NCI-H2107 treated with DMSO at 0.1 percent for 48 hours (cell line): ENCODE data around the gene VOPP1.
"Not testable (repeated sequence)": the region's sequence is repeated elsewhere in the genome, so short reads cannot be mapped to it uniquely, and the experiment has no call there.

ENCODE experiments used
- DNase-seq: peaks from one replicate; lab custom pipeline; 2025; ENCODE audit not compliant: unreplicated experiment; lab: John Stamatoyannopoulos, UW

Gene VOPP1

DNA sequence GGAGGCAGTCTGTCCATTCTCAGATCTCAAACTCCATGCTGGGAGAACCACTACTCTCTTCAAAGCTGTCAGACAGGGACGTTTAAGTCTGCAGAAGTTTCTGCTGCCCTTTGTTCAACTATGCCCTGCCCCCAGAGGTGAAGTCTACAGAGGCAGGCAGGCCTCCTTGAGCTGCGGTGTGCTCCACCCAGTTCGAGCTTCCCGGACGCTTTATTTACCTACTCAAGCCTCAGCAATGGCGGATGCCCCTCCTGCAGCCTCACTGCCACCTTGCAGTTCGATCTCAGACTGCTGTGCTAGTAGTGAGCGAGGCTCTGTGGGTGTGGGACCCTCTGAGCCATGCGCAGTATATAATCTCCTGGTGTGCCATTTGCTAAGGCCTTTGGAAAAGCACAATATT, 10.4 kb upstream of the VOPP1 start:
- DNase-seq, result not testable (repeated sequence)

DNA sequence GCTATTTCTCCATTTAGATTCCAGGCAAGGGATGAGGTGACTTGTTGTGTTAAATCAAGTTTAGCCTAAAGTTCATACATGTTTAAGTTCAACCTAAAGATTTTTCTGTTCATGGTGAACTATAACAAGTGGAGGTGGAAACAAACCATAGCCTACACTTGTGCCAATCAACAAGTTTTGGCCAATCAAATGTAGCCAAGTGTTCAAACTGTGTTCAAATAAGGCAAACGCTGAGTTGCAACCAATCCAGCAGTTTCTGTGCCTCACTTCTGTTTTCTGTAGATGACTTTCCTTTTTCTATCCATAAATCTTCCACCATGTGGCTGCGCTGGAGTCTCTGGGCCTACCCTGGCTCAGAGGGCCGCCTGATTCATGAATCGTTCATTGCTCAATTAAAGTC, 4.5 kb upstream of the VOPP1 start:
- no peak for DNase-seq

GRCh38 chr7:55575733-55576132, 3.4 kb upstream of the VOPP1 start:
- DNase-seq, result no peak

DNA sequence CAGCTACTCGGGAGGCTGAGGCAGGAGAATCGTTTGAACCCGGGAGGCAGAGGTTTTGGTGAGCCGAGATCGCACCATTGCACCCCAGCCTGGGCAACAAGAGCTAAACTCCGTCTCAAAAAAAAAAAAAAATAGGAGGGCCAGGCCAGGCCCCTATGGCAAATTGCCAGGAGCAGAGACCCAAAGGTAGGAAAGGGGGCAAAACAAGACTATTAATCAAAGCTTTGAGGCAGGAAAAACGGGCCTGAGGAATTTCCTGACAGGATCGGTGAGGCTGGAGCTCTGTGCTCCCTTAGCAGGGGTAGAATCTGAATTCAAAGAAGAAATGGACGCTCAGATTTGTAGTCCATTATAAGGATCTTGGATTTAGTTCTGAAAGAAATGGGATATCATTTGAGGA, 2.8 kb upstream of the VOPP1 start:
- DNase-seq, result no peak

DNA sequence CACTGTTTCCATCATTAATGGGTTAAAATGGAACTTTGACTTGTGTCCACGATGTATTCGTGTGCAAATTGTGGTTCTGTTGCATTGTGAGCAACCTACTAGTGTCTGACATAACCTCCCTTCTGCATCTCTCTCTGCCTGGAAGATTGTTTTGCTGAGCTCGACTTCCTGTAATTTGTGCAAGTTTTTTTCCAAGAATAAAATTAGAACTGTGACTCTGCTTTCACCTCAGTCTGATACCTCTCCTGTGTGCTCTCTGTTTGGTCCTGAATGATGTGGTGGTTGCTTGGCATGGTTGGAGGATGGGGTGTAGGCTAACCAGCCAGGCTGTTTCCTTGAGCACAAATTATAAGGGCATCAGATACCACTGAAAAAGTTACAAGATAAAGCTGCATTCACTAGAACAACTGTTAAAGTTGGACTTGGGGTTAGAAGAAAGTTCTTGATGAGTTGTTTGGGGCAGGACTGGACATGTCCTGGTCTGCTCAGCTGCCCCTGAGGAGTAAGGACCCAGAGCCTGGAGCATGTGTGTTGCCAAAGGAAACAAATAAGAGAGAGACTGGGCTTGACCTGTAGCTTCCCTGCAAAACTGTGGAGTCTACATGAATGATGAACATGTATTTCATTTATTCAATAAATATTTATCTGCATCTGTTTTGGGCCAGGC, 1.9 kb upstream of the VOPP1 start:
- no peak for DNase-seq

GRCh38 chr7:55573234-55573900, 1.1 kb upstream of the VOPP1 start:
- no peak for DNase-seq

DNA sequence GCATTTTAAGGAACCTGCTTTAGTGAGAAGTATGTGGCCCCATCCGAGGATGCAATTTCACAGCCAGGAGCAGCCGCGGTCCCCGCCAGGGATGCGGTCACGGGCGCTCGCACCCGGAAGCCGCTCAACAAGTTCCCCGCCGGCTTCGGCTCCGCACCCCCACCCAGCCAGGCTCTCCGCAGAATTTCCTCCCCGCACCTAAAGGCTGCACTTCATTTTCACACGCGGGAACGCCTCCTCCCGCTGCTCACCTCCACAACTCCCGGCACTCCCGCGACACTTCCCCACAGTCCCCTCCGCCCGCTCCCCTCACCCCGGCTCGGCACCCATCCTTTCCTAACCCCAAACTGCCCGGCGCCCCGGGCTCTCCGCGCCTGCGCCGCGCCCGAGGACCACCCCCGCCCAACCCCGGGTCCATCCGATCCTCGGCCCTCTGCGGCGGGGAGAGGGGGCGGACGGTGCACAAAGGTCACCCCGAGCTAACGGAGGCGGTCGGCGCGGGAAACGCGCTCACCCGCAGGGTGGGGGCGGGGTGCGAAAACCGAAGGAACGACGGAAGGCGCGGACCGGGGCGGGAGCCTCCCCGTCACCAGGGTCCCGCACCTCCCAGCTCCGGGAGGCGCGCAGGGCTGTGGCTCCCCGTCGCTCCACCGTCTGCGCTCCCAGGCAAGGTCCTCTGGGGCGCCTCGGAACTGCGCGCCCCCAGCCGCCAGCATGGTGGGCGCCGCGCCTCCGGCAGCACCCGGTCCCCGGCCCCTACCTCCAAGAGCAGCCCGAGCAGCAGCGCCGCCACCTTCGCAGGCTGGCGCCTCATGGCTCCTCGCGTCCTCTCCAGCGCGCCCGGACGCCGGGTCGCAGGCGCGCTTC, 558 bp downstream of the VOPP1 start:
- DNase-seq, result no peak

DNA sequence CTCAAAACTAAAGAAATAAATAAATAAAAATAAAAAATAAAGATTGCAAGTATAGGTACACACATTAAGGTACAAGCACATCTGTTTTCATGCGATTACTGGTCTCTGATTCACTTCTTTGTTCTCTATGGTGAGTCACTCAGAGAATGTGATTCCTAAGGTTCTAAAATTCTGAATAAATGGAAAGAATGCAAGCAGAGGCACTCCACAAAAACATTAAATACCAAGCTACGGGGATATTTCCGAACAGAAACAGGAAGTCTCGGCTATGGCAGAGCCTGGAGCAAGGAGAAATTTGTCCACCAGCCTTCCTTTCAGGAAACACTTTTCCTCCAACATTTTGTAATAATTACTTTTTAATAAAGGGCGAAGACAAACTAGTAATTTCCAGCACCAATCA, 1.4 kb downstream of the VOPP1 start:
- DNase-seq, result no peak

GRCh38 chr7:55570218-55570873, 2.0 kb downstream of the VOPP1 start:
- DNase-seq, result no peak

DNA sequence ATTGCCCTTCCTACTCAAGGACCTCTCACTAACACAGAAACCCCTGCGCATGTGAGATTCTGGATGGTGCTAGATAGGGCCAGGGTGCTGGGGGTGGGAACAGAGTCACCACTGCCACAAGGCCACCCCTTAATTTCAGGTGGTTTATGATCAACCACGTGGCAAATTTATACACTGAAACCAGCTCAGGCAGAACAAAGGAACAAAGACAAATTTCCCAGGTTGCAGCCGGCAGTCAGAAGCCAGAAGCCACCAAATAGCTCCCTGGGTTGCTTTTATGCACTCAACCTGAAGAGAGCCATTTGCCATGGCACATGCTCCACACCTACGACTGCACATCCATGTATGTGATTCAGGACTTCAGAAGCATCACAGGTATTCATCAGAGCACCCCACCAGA, 2.5 kb downstream of the VOPP1 start:
- DNase-seq, result peak; percentile 92

GRCh38 chr7:55569269-55569663, 3.0 kb downstream of the VOPP1 start:
- peak; percentile 43 for DNase-seq

DNA sequence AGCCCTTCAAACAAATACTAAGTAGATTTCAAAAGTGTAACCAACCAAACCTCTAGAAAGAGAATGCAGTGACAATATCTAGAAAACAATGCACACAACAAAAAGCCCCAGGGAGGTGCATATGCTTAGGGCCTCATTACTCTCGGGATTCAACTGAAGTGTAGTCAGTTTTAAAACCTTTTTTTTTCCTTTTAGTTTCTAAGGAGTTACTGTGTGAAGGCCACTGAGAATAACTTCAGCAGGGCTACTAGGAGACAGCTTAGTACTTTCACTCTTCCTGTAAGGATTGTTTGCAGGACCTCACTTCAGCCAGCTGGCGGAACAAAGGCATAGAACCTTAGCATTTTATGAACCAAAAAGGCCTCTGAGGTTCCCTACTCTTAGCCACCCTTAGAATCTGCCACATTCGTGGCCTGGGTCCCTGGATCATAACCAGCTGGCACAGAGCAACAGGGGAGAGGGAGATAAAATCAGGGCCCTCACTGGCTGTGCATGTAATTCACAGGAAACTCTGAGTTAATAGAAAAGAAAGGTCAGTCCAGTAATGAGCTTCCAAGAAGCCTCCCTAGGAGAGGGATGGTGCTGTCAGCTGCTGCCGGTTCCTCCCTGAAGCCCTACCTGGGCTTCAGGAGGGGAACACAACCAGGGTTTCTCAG, 3.6 kb downstream of the VOPP1 start:
- DNase-seq, result no peak

DNA sequence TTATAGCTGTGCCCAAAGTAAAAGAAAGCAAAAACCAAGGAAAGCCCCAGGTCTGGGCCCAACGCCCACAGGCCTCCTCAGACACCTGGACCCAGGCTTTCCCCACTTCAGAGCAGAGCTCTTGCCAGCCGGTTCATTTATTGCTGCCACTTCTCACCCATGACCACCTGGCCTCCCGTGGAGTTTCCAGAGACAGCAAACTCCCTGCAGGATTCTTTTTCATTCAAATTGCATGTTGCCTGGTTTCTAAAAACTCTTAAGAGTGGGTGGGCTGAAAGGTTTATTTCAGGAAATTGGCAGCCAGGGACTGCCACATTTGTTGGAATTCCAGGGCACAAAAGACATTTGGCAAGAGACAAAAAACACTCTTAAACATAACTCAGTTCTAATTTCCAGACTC, 4.7 kb downstream of the VOPP1 start:
- DNase-seq, result peak; percentile 55

DNA sequence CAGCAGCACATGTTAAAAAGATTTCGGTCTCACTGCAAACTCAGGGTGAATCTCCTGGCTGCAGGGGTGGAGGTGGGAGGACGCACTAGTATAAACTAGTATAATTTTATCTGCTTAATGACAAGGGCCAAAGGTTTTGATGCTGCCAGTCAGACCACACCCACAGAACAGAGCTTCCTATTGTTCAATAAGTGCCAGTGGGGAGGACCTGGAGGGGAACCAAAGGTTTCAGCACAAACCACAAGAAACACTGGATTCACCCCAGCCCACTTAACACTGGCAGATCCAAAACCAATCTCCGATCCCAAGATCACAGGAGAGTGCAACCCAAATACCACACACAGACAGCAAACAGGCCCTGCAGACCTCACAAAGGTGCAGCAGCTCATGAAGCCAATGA, 6.6 kb downstream of the VOPP1 start:
- DNase-seq, result no peak

DNA sequence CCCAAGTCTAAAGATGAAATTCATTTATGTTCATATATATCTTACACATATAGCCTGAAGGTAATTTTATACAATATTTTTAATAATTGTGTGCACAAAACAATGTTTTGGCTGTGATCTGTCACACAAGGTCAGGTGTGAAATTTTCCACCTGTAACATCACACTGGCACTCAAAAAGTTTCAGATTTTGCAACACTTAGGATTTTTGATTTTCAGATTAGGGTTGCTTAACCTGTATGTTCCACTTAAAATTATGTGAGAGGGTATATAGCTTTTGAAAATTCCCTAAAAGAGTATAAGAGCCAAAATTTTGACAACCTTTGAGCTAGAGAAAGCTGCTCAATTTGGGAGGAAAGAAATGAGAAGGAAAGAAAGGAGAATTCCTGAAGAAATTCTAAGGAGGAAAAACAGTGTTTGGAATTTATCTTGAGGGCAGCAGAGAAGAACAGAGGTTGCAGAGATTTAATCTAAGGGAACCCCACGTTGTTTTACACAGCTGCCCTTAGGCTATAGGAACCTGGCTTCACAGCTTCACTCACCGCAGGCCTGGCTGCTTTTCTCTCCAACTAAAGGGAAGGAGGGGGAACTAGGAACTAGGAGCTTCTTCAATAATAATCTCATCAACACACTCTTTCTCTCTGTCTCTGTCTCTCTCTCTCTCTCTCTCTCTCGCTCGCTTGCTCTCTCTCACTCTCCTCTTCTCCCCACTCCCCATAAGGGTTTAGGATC, 8.5 kb downstream of the VOPP1 start:
- no peak for DNase-seq

DNA sequence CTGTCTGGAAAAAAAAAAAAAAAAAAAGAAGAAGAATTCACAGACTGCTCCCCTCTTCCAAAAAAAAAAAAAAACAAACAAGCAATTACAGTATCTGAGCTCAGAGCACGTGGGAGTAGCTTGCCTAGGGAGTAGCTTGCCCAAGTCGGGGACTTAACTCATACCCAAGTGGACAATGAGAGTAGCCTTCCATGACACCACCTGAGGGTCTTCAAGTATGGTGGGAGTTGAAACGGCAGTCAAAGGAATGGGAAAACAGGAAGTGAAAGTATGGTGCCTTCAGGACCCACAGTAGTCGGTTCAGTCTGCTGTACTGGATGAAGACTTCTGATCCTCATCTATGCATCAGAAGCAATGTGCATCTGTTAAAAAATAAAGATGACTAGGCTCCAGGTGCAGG, 10.6 kb downstream of the VOPP1 start:
- no peak for DNase-seq

- DNase-seq, result no peak
Measured at GRCh38 chr7:55558962-55559920, 13.1 kb downstream of the VOPP1 start.

GRCh38 chr7:55557666-55558188, 14.6 kb downstream of the VOPP1 start:
- no peak for DNase-seq

DNA sequence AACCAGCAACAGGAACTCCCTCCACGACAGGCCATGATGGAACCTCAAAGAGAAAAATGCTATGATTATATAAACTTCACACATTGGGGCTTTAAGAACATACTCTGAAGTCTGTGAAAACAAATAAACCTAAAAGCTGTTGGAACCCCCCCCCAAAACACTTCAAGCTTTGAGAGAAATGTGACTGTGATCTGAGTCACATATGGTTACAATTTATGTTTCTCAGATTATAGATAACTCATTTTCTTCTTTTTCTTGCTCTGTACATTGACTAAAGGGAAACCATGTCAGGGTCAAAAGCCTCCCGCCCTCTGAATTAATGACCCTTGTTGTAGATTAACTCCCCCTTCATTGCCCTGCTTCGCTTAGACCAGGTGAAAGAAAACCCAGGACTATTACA, 15.8 kb downstream of the VOPP1 start:
- no peak for DNase-seq
